RWPE1 (cell line): ENCODE results near the gene CA10.

Source experiments
- CTCF ChIA-PET: fragments of 350-600 bp; sonication (Branson Sonifier 250); formaldehyde crosslinking; extraction: SDS; loops from one replicate; lab custom pipeline; 2021; lab: Yijun Ruan, JAX
- POLR2A ChIA-PET: fragments of 400-600 bp; formaldehyde crosslinking; extraction: SDS; loops from one replicate; lab custom pipeline; 2020; ENCODE audit warnings: antibody characterized with exemption; ENCODE audit not compliant: low non-redundant PET; lab: Yijun Ruan, JAX
- DNase-seq: peaks from one replicate; pipeline ENCODE4 v3.0.0; 2012; ENCODE audit warnings: low spot score
- H3K27ac ChIP-seq: fragments of 450-650 bp; 2 replicates; pipeline ENCODE4 v1.5.1; 2017
- CTCF ChIP-seq: fragments of 450-650 bp; conservative IDR thresholded peaks from 2 replicates; pipeline ENCODE4 v1.5.1; 2017; ENCODE audit warnings: low read depth, mild to moderate bottlenecking

CA10 gene

DNA sequence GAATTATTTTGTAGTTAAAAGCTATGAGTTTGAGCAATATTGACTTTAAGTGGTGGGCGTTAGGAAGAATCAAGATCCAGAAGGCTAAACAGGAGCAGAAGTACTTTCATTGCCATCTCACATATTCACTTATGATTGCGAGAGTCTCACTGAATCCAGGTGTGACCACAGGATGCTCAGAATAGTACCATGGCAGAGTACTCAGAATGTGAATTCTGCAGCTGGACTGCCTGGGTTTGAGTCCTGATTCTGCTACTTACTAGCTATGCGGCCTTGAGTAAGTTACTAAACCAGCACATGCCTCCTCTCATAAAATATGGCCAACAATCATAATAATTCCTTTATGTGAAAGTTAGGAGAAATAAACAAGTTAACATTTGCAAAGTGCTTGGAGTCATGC is 109.5 kb downstream of the CA10 start:
- H3K27ac ChIP-seq: no peak overlapping the region
- no peak for DNase-seq
- no peak for TF ChIP-seq CTCF
- POLR2A ChIA-PET: no interaction called here
- CTCF ChIA-PET: no interaction called here

DNA sequence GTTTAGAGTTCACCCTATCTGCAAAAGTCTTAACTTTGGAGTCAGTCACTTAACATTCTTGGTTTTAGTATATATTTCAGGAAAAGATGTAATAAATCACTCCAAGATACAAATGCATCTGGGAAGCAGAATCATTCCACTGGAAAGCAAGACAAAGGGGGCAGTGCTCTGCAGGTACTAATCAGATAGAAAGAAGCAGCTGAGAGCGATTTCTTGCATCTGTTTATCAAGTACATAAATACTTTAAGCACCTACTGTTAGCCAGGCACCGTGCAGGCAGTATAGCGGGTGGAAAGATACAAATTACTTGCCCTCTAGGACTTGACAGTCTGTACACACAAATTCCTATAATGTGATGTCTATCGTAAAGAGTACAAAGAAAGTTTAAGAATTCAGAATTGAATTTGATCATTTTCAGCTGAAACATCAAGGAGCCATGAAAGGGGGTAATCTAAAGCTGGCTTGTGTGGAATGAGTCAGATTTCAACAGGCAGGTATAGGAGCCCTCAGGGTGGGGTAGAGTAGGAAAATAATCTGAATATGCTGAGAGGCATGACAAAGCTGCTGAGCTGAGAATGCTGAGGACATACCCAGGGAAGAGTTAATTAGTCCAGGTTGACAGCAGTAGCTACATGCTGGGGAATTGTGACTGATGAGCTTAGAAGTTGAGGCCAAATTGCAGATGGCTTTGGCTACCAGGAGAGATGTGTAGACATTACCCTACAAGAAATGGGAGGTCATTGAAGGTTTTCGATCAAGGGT is 110.2 kb downstream of the CA10 start:
- TF ChIP-seq CTCF: no peak
- no peak overlapping the region for H3K27ac ChIP-seq
- ChIA-PET CTCF (interaction anchor here (0.6 kb wide), 1 partner anchor 16 kb away, joined by 5 read pairs; no protein-coding TSS in a partner anchor), POLR2A (no interaction called here)
- no peak for DNase-seq

- POLR2A ChIA-PET: no interaction called here
- no peak overlapping the region for H3K27ac ChIP-seq
- CTCF ChIA-PET: no interaction called here
- TF ChIP-seq CTCF: no peak
- DNase-seq: no peak
These were observed 111.4 kb downstream of the CA10 start for GRCh38 chr17:52047086-52047485.

GRCh38 chr17:52041123-52041617 is 117.3 kb downstream of the CA10 start:
- CTCF ChIA-PET: no interaction called here
- H3K27ac ChIP-seq: no peak overlapping the region
- DNase-seq: no peak
- POLR2A ChIA-PET: no interaction called here
- TF ChIP-seq CTCF: no peak

DNA sequence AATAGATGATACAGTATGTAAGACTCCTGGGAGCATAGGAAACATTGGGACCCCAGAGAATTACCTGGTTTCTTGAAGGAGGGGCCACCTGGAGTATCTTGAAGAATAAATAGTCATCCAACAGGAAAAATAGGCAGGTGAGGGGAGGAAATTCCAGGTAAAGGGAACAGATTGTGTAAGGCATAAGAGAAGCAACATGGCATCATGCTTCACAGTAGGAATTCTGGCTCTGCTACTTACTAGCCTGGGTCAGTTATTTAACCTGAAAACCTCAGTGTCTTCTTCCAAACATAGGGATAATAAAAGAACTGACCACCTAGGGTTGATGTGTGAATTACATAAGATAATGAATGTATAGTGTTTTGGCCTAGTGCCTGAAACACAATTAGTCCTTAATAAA is 122.1 kb downstream of the CA10 start:
- CTCF ChIA-PET: no interaction called here
- POLR2A ChIA-PET: no interaction called here
- H3K27ac ChIP-seq: no peak overlapping the region
- TF ChIP-seq CTCF: no peak
- no peak for DNase-seq

DNA sequence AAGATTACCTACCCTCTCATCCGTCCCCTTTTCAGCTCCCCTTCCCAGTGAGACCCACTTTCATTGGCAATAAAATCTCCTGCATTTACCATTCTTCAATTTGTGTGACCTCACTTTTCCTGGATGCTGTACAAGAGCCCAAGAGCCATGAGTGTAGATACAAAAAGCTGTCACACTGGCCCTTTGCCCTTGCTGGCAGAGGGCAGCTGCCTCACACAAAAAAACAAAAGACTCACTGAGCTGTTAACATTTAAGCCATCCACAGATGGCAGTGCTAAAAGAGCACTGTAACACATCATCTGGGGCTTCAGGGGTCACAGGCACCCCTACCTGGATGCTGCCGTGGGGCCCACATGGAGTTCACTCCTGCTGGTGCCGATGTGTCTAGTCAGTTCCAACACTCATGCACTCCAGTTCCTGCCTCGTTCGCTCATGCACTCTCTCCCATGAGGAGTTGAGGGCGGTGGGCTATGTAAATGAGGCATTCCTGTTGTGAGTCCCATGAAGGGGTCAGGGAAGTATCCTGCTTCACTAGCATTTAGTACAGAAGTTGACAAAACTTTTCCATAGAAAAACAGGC is 123.1 kb downstream of the CA10 start:
- ChIA-PET POLR2A (no interaction called here), CTCF (no interaction called here)
- no peak for TF ChIP-seq CTCF
- no peak for DNase-seq
- H3K27ac ChIP-seq: no peak overlapping the region
